Activated naive CD8-positive, alpha-beta T cell treated with anti-CD3 and anti-CD28 coated beads for 36 hours (primary cell): ENCODE measurements around the gene LRRC55. TPM values are rescaled to one million over a fixed set of nuclear protein-coding genes. Genes with fewer than 3 reads are reported as not detected.

Experiments
- DNase-seq: peaks from one replicate; pipeline ENCODE4 v3.0.0; 2021
- H3K27ac Mint-ChIP-seq: one replicate; pipeline ENCODE4 v1.8.0; 2022; ENCODE audit warnings: mild to moderate bottlenecking, moderate library complexity, mixed read lengths
- H3K27me3 Mint-ChIP-seq: one replicate; pipeline ENCODE4 v1.8.0; 2022; ENCODE audit warnings: mild to moderate bottlenecking, mixed read lengths
- H3K36me3 Mint-ChIP-seq: one replicate; pipeline ENCODE4 v1.8.0; 2021; ENCODE audit warnings: mild to moderate bottlenecking, mixed read lengths
- H3K4me1 Mint-ChIP-seq: one replicate; pipeline ENCODE4 v1.8.0; 2021; ENCODE audit warnings: mixed read lengths
- H3K4me3 Mint-ChIP-seq: one replicate; pipeline ENCODE4 v1.8.0; 2022; ENCODE audit warnings: mild to moderate bottlenecking, moderate library complexity, mixed read lengths
- H3K9me3 Mint-ChIP-seq: one replicate; pipeline ENCODE4 v1.8.0; 2022; ENCODE audit warnings: mixed read lengths
- total RNA-seq, 2 experiments: library from RNA; stranded (reverse); gene quantifications; one replicate each; pipeline ENCODE4 v1.2.3, GENCODE V29; 2021

The LRRC55 gene
- total RNA-seq, 2 experiments from 2014 or later = not detected

GRCh38 chr11:57230316-57230715, 48.6 kb downstream of the LRRC55 start:
- Mint-ChIP-seq H3K9me3 (no peaks in the 10 kb centered on the region), H3K27ac (no peak overlapping the region), H3K4me3 (no peak overlapping the region), H3K27me3 (peaks cover 56% of the 10 kb centered on the region), H3K4me1 (no peaks in the 10 kb centered on the region), H3K36me3 (no peaks in the 10 kb centered on the region)
- no peak for DNase-seq

DNA sequence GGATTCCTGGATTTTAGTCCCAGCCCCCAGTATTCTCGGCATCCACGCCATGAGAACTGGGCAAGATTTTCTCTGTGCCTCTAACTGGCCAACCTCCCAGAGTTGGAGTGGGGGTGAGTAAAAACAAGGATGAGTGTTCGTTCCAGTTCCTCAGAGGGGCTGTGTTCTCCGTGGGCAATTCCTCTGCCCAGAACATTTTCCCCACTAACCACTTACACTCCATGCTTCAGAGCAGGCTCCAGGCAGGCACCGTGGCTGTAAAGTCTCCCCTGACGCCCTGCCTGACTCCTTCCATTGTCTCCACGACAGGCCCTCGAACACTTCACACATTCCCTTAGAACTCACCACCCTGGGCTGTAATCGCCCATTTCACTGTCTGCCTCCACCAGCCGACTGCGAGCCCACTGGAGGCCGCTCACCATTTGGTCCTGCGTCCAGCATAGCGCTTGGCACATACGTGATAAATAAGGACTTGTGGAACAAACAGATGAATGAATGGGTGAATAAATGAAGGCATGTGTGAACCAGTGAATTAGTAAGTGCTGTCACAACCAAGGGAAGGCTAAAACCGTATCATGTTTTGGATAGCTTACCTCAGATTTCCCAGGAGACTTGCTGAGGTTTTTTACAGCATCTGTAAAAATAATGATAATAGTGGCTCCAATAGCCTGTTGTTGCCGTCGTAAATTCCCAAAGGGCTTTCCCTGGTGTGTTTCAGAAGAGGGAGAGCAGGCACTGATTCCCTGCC, 49.2 kb downstream of the LRRC55 start:
- Mint-ChIP-seq H3K4me3 (no peak overlapping the region), H3K4me1 (no peaks in the 10 kb centered on the region), H3K36me3 (no peaks in the 10 kb centered on the region), H3K27ac (no peak overlapping the region), H3K9me3 (no peaks in the 10 kb centered on the region), H3K27me3 (peaks cover 61% of the 10 kb centered on the region)
- DNase-seq = no peak

- no peaks in the 10 kb centered on the region for H3K36me3 Mint-ChIP-seq
- no peaks in the 10 kb centered on the region for H3K9me3 Mint-ChIP-seq
- H3K27me3 Mint-ChIP-seq = peaks cover 68% of the 10 kb centered on the region
These were observed 49.9 kb downstream of the LRRC55 start for GRCh38 chr11:57231539-57232253.

DNA sequence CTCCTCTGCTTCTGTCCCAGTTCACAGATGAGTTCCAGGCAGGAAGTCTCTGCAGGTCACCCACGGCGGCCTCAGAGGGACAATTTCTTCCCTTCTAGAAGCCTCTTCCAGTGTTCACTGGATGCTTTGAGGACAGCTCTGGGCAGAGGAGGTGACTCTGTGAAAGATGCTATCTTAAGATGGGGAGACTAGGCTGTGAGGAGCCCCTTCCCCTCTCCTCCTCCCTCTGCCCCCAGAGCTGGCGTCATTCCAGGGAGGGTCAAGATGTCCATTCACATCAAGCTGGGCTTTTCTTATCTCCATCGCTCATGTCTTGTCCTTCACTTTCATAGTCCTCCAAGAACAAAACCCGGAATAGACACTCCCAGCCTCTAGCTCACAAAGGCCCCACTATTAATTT, 51.9 kb downstream of the LRRC55 start:
- no peaks in the 10 kb centered on the region for H3K9me3 Mint-ChIP-seq
- DNase-seq = no peak
- H3K36me3 Mint-ChIP-seq = no peaks in the 10 kb centered on the region
- H3K4me3 Mint-ChIP-seq = no peak overlapping the region
- H3K4me1 Mint-ChIP-seq = peaks cover 2% of the 10 kb centered on the region
- no peak overlapping the region for H3K27ac Mint-ChIP-seq
- H3K27me3 Mint-ChIP-seq = peaks cover 83% of the 10 kb centered on the region

More at GRCh38 chr11:57231539-57232253, 49.9 kb downstream of the LRRC55 start:
- H3K27ac Mint-ChIP-seq = no peak overlapping the region
- H3K4me1 Mint-ChIP-seq = no peaks in the 10 kb centered on the region
- no peak overlapping the region for H3K4me3 Mint-ChIP-seq
- DNase-seq = no peak

DNA sequence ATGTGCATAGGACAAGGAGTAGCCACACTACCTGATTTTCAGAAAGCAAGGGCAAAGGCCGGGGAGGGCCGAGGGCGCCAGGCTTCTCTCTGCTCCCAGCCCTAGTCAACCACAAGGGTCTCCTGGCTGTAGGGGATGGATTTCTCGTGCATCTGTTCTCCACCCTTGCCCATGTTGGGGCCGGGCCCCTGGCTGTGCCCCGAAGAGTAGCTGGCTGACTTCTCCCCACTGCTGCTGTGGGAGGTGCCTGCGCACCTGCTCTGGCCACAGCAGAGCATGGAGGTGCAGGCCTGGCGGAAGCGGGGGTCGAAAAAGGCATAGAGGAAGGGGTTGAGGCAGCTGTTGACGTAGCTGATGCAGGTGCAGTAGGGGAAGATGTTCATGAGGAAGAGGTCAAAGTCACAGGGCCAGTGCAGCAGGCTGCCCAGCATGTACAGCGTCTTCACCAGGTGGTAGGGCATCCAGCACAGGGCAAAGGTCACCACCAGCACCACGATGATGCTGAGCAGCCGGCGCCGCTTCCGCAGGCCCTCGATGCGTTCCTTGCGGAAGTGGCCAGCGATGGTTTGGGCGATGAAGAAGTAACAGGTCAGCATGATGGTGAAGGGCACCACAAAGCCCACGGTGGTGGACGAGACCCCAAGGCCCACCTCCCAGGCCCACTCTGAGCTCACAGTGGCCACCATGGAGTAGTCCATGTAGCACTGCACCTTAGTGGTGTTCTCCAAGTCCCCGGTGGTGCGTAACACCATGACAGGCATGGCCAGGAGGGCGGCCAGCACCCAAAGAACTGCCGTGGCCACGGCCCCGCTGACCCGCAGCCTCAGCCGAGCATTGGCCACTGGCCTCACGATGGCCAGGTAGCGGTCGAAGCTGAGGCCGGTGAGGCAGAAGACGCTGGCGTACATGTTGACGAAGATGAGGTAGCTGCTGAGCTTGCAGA, 54.3 kb downstream of the LRRC55 start:
- H3K36me3 Mint-ChIP-seq = no peaks in the 10 kb centered on the region
- DNase-seq = no peak

GRCh38 chr11:57237204-57237681, 55.5 kb downstream of the LRRC55 start, which contains the start of gene APLNR:
TSS of gene APLNR (minus strand) at chr11:57237250. CDS start at chr11:57237004, 246 bp downstream.
- Mint-ChIP-seq H3K27me3 (peaks cover 61% of the 10 kb centered on the region), H3K27ac (no peak within 1 kb of the TSS), H3K36me3 (no peaks in the 10 kb centered on the region), H3K4me1 (peaks cover 2% of the 10 kb centered on the region), H3K4me3 (no peak within 1 kb of the TSS), H3K9me3 (no peaks in the 10 kb centered on the region)
- DNase-seq = no peak

More for the DNA sequence above, 54.3 kb downstream of the LRRC55 start:
- peaks cover 2% of the 10 kb centered on the region for H3K4me1 Mint-ChIP-seq
- H3K27me3 Mint-ChIP-seq = peaks cover 72% of the 10 kb centered on the region
- no peaks in the 10 kb centered on the region for H3K9me3 Mint-ChIP-seq
- H3K27ac Mint-ChIP-seq = no peak overlapping the region
- H3K4me3 Mint-ChIP-seq = no peak overlapping the region

DNA sequence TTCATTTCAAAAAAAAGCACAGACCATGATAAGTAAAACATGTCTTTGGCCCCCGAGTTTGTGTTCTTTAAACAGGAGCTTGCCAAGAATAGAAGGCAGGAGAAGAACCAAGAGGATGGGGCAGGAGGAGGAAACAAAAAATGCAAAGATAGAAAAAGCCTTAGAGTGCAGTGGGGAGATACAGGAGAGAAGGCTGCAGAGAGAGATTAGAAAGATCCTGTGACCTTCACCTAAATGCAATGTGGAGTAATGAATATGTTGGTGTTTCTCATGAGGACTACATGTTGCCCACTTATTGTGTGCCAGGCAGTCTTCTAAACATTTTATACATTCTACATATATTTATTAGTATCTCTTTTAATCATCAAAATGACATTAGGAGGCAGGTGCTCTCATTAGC, 57.6 kb downstream of the LRRC55 start:
- DNase-seq = no peak
- H3K27me3 Mint-ChIP-seq = peaks cover 42% of the 10 kb centered on the region
- no peak overlapping the region for H3K27ac Mint-ChIP-seq
- peaks cover 2% of the 10 kb centered on the region for H3K4me1 Mint-ChIP-seq
- H3K36me3 Mint-ChIP-seq = no peaks in the 10 kb centered on the region
- no peak overlapping the region for H3K4me3 Mint-ChIP-seq
- no peaks in the 10 kb centered on the region for H3K9me3 Mint-ChIP-seq

GRCh38 chr11:57240007-57240406, 58.3 kb downstream of the LRRC55 start:
- peaks cover 2% of the 10 kb centered on the region for H3K4me1 Mint-ChIP-seq
- H3K27me3 Mint-ChIP-seq = peaks cover 35% of the 10 kb centered on the region
- H3K27ac Mint-ChIP-seq = no peak overlapping the region
- no peak overlapping the region for H3K4me3 Mint-ChIP-seq
- no peaks in the 10 kb centered on the region for H3K9me3 Mint-ChIP-seq
- DNase-seq = no peak
- no peaks in the 10 kb centered on the region for H3K36me3 Mint-ChIP-seq

DNA sequence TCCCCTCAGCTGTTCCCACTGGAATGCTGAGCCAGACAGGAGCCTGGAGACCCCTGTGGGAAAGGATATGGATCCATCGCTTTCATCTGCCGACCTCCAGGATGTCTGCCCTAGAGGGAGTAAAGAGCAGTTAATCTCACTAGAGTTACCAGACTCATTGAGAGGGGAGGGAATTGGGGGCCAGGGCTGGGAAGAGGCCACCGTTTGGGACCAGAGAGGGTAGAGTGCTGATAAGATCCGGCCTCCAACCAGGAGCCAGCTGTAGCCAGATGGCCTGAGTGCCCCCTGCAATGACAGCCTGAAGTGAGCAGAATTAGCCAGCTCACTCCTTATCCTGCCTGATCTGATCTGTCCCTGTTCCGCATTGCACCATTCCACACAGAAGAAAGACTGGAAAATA, 59.0 kb downstream of the LRRC55 start:
- no peak for DNase-seq
- H3K9me3 Mint-ChIP-seq = no peaks in the 10 kb centered on the region
- peaks cover 2% of the 10 kb centered on the region for H3K4me1 Mint-ChIP-seq
- peaks cover 29% of the 10 kb centered on the region for H3K27me3 Mint-ChIP-seq
- H3K27ac Mint-ChIP-seq = no peak overlapping the region
- H3K36me3 Mint-ChIP-seq = no peaks in the 10 kb centered on the region
- H3K4me3 Mint-ChIP-seq = no peak overlapping the region

Other genes with a start within 250 kb of the LRRC55 start
- gene OR5AK2, start 193.0 kb upstream of the LRRC55 start, total RNA-seq = not detected
- not detected for gene APLNR, start 55.3 kb downstream of the LRRC55 start, total RNA-seq
- 10 to 100 TPM; 20.8 to 22.1 TPM for gene TNKS1BP1, start 143.0 kb downstream of the LRRC55 start, total RNA-seq
- 100 to 1,000 TPM; 318 to 332 TPM for gene SSRP1, start 153.9 kb downstream of the LRRC55 start, total RNA-seq
- not detected for gene P2RX3, start 156.4 kb downstream of the LRRC55 start, total RNA-seq
- gene PRG3, start 199.2 kb downstream of the LRRC55 start, total RNA-seq = not detected
- 1 to 10 TPM in 1 of 2 experiments, under 1 TPM in 1; 0.54 to 2.1 TPM for gene PRG2, start 208.7 kb downstream of the LRRC55 start, total RNA-seq
- gene SLC43A3, start 245.2 kb downstream of the LRRC55 start, total RNA-seq = 100 to 1,000 TPM; 331 to 348 TPM